GM20431 (cell line): ENCODE measurements around the gene RAI14.

Experiments used
- in situ Hi-C: fragments of 300-500 bp; cut with MseI, MboI; formaldehyde crosslinking; loops from one replicate; pipeline ENCODE4 v1.15.0; 2020; ENCODE audit warnings: low sequenced_read_pairs; ENCODE audit not compliant: unreplicated experiment

RAI14 gene

GRCh38 chr5:34639852-34640626 is 16.1 kb upstream of the RAI14 start:
- in situ Hi-C loops, result no loop called here

- in situ Hi-C loops, result no loop called here
Measured at GRCh38 chr5:34648039-34648839, 7.9 kb upstream of the RAI14 start.

GRCh38 chr5:34648840-34649158 is 7.3 kb upstream of the RAI14 start:
- in situ Hi-C loops, result no loop called here

- in situ Hi-C loops, result no loop called here
Measured at GRCh38 chr5:34651791-34652190, 4.3 kb upstream of the RAI14 start.

GRCh38 chr5:34652466-34652865 is 3.7 kb upstream of the RAI14 start:
- in situ Hi-C loops, result no loop called here

DNA sequence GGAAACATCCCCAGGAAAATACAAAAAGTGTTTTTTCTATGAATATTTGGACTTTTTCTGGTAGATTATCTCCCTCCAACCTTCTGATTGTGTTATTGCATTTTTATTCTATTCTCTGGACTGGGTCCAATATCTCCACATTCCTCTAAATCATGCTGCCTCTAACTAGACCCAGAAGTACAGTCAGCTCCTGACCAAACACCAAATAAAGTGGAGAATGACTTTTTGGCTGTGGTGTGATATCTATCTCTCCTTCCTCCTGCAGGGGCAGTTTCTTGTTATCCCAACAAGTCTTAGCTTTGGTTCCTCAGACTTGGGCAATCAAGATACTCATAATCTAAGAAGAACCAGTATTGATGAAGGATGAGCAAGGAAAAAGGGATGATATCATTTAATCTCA is 3.2 kb upstream of the RAI14 start:
- in situ Hi-C loops, result no loop called here

- in situ Hi-C loops, result no loop called here
Measured at GRCh38 chr5:34653708-34654107, 2.4 kb upstream of the RAI14 start.

DNA sequence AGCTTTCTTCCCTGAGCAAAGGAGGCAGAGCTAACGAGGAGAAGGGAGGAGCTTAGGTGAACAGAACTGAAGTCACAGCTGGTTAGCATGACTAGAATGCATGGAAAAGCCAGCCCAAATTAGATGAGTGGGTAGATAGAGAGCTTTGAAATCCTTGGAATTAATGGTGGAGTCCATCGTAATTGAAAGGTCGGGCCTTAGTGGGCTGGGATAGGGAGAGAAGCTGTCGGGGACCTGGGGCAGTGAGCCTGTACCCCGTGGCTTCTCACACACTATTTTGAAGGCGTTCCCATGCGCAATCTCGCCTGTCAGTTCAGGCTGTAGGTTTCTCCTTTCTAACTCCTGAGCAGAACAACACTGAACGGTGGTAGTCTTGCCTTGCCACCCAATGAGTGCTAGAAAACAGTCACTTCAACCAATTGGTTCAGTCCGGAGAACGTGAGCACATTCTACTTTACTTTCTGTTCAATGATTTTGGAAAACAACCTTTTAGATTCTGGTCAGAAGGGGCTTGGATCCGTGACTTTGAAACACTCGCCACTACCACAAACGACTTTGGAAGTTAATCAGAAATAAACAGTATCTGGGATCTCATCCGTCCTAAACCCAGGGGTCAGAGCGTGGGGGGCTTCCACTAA is 655 bp upstream of the RAI14 start:
- in situ Hi-C loops, result no loop called here

- in situ Hi-C loops, result no loop called here
Measured at GRCh38 chr5:34656700-34657273, 659 bp downstream of the RAI14 start.

DNA sequence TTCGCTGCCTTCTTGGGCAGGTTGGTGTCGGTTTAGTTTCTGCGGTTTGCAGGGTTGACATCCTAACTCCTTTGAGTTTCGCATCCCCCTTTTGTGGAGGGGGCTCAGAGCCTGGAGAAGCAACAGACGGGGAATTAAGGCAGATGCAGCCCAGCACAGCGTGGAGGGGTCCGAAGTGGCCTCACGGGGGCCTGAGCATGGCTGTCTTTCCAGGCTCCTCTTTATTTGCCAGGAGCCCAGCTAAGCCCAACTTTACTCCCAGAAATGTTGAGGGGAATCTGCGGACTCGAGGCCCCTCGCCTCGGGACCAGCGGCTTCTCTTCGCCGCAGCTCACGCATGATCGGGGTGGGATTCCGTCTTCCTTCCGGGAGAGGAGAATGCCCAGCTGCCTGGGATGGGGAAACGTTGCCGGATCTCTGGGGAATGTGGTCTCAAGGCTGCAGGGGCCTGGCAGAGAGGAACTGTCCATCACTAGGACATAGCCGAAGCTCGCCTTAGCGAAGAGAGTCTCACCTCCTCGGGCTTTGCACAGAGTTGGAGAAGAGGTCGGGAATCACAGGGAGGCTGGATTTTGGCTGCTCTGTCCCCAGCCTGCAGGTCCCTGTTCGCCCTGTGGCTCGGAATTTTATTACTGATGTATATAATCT is 1.3 kb downstream of the RAI14 start:
- in situ Hi-C loops, result no loop called here

DNA sequence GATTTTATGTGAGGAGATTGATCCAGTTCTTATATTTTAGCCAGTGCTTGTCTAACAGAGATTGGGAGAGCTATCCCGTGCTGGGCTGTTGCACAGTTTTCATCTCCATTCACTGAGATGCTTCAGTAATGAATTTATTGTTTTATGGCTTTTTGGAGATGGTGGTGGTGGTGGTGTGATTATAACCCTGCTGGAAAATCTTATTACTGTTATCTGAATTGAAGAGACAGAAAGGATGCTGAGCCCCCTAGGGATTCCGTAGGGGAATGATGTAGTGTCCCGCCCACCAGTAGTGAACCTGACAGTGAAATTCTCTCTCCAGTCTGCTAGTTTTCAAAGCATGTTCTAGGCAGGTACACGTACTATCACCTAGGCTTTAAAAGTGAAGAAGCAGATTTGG is 1.9 kb downstream of the RAI14 start:
- in situ Hi-C loops, result no loop called here

- in situ Hi-C loops, result no loop called here
Measured at GRCh38 chr5:34659168-34659567, 3.0 kb downstream of the RAI14 start.

DNA sequence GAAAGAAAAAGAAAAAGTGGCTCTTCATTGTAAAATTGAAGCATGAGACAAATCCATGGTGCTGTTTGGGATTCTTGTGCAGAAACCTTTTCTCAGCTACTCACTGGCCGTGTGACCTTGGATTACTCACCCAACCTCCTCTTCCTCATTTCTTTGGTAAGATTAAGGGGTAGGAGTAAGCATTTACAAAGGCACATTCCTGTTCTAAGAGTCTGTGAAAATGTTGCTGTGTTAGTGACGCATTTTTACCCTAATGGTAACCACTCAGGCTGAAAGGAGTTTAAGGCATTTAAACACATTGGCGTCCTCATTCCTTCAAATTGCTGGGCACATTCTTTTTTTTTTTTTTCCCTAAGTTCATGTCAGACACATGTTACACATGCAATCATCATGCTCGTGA is 4.3 kb downstream of the RAI14 start:
- in situ Hi-C loops, result no loop called here

DNA sequence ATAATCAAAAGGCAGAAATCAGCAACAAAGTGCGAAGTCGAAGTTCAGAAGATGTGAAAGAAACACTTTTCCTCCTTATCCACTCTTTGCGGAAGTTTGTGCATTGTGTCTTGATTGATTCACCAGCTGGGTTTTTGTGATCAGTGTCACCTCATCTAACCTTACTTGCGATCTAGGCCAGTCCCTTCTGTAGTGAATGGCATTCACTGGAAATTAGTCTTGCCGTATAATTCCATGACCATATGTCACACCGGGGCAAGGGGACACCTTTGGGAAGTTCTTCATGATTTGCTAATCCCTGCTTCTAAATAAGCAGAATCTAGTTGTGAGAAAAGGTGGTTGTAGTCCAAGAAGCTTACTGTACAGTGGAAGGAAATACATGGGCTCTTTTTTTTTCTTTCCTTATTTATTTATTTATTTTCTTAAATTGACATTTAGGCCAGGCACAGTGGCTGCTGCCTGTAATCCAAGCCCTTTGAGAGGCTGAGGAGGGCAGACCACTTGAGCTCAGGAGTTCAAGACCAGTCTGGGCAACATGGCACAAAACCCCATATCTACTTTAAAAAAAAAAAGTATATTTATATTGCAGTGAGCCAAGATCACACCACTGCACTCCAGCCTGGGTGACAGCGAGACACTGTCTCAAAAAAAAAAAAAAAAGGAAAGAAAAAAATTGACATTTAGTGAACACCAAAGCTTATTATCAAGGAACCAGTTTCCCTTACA is 7.8 kb downstream of the RAI14 start:
- in situ Hi-C loops, result no loop called here

DNA sequence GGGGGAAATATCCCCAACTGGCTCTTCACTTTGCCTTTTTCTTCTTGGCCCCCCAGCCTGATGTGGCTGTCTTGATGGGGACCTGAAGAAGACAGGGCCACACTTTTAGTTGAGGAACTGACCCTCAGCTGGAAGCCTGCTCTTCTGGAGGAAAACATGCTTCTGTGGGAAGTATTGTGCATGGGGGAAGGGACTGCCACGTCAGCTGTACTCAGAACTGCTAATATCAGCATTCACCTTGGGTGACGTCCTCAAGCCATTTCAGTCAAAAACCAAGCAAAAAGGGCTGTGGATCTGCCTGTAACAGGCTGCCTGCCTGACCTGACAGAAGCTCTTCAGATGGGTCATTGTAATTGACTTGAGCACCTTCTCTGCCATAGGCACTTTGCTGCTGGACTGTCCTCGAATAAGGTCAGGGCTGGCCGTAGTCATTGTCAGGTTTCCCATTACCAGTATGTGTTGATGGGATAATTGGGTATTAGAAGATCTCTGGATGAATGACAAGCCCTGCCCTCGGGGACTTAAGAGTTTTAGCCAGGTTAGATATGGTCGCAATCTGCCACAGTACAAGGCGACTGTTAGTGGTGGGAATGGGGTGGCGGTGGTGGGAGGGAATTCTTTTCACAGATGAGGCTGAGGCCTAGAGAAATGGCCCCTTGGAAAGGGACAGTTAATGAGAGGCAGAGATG is 10.4 kb downstream of the RAI14 start:
- in situ Hi-C loops, result no loop called here

DNA sequence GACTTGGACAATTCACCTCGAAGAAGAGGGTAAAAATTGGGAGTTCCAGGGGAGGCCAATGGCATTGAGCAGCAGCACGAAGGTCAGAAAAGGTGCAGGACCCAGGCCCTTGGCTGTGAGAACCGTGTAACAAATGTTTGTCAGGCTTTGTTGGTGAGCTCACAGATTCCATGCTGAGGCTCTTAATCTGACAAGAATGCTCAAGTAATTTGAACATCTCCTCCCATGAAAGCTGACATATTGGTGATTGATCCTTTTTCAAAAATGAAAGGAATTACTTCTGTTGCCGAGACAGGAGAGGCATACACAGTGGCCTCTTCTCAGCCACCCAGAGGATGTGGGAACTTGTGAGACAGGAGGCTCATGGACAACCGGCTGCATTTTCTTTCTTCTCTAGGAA is 11.6 kb downstream of the RAI14 start:
- in situ Hi-C loops, result no loop called here

DNA sequence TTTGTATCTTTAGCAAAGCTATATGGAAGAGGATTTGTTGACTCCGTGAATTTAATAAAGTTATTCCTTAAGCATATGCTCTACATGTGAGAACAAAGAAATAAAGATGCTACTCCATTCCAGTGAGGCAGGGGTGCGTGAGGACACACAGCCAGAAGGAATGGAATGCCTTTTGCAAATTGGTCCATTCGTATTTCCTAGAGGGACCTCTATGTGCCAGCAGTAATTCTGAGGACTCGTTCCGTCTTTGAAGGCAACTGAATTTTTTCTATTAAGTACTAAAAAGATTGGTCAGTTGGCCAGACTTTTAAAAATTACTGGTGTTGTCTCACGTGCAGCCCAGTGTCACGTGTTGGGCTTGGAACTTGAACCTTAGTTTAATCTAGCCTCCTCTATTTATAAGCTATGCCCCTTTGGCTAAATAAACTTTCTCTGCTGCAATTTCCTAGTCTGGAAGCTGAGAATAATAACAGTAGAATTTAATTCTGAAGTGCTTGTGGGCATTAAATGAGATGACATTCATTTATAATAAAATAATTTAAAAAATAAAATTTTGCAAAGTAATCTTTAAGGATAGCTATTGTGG is 13.9 kb downstream of the RAI14 start:
- in situ Hi-C loops, result no loop called here

DNA sequence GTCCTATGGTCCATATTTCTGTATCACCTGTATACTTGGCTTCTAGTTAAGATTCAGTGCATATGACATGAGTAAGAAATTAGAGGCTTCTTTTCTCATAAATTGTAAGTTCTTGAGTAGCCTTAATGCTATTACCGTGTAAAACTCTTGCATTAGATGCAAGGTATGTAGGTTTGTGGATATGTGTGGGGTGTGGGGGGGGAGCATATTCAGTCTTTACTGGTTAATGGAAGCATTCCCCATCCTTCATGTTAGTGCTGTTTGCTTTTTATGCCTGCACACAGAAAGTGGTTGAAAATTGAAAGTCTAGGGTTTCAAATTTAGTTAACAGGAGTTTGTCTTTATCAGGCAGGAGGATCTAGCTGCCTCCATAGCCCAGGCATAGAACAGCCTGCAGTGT is 16.1 kb downstream of the RAI14 start:
- in situ Hi-C loops, result no loop called here
